Measurements from ENCODE around the gene GRK5. TPM values are rescaled to one million over a fixed set of nuclear protein-coding genes. Genes with fewer than 3 reads are reported as not detected.

Gene GRK5
- total and polyA plus RNA-seq, 8 donors, result 34.6 to 60.8 (median 54.5) TPM

GRCh38 chr10:119478111-119478802 is 270.9 kb downstream of the GRK5 start:
- Histone ChIP-seq H3K27ac (no peak overlapping the region), H3K9me3 (no peaks in the 10 kb centered on the region), H3K27me3 (peaks cover 0 to 10% of the 10 kb centered on the region in 2 donors), H3K4me3 (no peak overlapping the region), H3K4me1 (no peaks in the 10 kb centered on the region), H3K36me3 (no peaks in the 10 kb centered on the region)
- intact Hi-C loops (cut with DNase I), result no loop called here
- ATAC-seq, result no peak
- TF ChIP-seq, protein P1, sequence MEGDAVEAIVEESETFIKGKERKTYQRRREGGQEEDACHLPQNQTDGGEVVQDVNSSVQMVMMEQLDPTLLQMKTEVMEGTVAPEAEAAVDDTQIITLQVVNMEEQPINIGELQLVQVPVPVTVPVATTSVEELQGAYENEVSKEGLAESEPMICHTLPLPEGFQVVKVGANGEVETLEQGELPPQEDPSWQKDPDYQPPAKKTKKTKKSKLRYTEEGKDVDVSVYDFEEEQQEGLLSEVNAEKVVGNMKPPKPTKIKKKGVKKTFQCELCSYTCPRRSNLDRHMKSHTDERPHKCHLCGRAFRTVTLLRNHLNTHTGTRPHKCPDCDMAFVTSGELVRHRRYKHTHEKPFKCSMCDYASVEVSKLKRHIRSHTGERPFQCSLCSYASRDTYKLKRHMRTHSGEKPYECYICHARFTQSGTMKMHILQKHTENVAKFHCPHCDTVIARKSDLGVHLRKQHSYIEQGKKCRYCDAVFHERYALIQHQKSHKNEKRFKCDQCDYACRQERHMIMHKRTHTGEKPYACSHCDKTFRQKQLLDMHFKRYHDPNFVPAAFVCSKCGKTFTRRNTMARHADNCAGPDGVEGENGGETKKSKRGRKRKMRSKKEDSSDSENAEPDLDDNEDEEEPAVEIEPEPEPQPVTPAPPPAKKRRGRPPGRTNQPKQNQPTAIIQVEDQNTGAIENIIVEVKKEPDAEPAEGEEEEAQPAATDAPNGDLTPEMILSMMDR (IDR thresholded peaks at IDR 0.05), result no peak
- DNase-seq, result no peak

DNA sequence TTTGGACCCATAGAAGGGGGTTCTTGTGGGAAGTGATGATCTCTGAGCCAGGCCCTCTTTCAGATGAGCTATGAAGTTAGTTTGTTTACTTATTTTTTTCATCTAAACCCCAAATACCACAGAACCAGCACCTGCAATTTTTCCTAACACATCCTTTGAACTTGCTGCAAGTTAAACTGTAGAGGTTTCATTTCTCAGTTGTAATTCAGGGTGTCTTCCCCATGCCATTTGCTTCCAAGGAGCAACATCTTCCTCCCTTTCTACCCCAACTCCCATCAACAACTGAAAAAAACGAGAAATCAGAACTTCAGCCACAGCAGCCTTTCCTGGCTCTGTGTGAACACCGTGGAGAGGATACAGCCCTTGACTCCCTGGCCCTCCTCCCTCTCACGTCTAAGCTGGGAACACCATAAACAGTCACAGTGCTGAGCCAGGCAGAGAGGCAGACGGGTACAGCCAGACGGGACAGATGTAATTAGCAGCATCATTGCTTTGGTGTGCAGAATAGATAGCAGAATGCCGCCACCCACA is 271.5 kb downstream of the GRK5 start:
- Histone ChIP-seq H3K27me3 (peaks cover 0 to 10% of the 10 kb centered on the region in 2 donors), H3K9me3 (no peaks in the 10 kb centered on the region), H3K27ac (no peak overlapping the region), H3K4me3 (no peak overlapping the region), H3K4me1 (no peaks in the 10 kb centered on the region), H3K36me3 (no peaks in the 10 kb centered on the region)
- TF ChIP-seq, protein P1 (IDR thresholded peaks at IDR 0.05), result no peak
- no peak for ATAC-seq
- no peak for DNase-seq
- intact Hi-C loops (cut with DNase I), result no loop called here

DNA sequence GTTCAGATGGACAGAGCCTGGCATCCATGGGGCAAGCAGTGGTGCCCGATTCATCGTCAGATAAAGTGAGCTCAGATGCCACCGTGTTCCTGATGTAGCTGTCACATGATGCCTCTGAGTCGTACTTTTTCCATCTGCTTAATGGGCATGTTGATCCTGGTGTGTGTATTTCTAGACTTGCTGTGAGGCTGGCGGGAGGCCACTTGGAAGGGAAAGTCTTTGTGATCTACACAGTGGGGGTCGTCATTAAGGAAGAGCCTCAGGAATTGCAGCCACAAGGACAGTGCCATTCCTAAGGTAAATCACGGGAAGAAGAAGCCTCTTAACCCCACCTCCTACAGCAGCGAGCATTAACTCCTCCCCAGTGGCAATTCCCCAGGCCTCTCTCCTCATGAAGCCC is 272.2 kb downstream of the GRK5 start:
- Histone ChIP-seq H3K4me3 (no peak overlapping the region), H3K27me3 (peaks cover 0 to 10% of the 10 kb centered on the region in 2 donors), H3K9me3 (no peaks in the 10 kb centered on the region), H3K4me1 (no peaks in the 10 kb centered on the region), H3K27ac (no peak overlapping the region), H3K36me3 (no peaks in the 10 kb centered on the region)
- ATAC-seq (no peak), DNase-seq (no peak)
- TF ChIP-seq, protein P1 (IDR thresholded peaks at IDR 0.05), result no peak
- intact Hi-C loops (cut with DNase I), result no loop called here

DNA sequence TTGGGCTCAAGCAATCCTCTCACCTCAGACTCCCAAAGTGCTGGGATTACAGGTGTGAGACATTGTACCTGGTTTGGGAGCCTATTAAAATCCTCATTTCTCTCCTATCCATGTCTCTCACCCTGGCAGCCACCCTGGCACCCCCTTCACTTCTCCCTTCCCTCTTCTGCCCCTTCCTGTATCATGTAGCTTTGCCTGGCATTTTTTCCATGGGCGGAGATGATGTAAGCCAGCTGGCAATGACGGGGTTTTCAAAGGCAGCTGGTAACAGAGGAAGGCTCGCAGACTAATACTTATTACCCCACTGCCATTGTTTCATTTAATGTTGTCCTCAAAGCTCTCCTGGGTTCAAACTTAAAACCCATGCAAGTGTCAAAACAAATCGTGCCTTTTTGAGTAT is 273.3 kb downstream of the GRK5 start:
- Histone ChIP-seq H3K9me3 (no peaks in the 10 kb centered on the region), H3K27me3 (peaks cover 0 to 10% of the 10 kb centered on the region in 2 donors), H3K4me3 (no peak overlapping the region), H3K4me1 (no peaks in the 10 kb centered on the region), H3K36me3 (no peaks in the 10 kb centered on the region), H3K27ac (no peak overlapping the region)
- no peak for DNase-seq
- intact Hi-C loops (cut with DNase I), result no loop called here
- TF ChIP-seq, protein P1 (IDR thresholded peaks at IDR 0.05), result no peak
- ATAC-seq, result no peak

DNA sequence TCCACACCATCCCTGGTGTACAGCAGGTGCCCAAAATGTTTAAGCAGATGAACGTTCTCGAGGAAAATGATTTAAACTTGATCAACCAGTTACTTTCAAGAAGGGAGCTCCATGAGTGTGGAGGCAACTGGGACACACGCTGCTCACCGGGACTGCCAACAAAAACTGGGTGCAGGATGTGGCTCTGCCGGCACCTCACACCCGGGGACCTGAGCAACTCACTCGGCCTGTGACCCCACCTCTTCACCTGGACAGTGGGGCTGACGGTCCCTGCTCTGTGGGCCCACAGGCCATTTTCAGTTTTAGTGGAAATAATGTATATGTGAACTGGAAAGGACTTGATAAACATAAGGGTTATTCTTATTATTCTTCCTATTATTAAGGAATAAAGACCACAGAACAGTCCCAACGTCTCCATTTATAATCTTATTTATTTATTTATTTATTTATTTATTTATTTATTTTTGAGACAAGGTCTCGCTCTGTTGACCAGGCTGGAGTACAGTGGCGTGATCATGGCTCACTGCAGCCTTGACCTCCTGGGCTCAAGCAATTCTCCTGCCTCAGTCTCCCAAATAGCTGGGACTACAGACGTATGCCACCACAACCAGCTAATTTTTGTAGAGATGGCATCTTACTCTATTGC is 274.5 kb downstream of the GRK5 start:
- H3K36me3 ChIP-seq, result no peaks in the 10 kb centered on the region
- ATAC-seq, result no peak
- no peak overlapping the region for H3K4me3 ChIP-seq
- no peaks in the 10 kb centered on the region for H3K9me3 ChIP-seq
- no peaks in the 10 kb centered on the region for H3K4me1 ChIP-seq
- no peak for DNase-seq
- H3K27me3 ChIP-seq, result peaks cover 0 to 10% of the 10 kb centered on the region in 2 donors
- TF ChIP-seq, protein P1 (IDR thresholded peaks at IDR 0.05), result no peak
- intact Hi-C loops (cut with DNase I), result no loop called here
- no peak overlapping the region for H3K27ac ChIP-seq

Data from left lung (tissue), 10 donors.